Activated T-helper 1 cell treated with anti-CD3 and anti-CD28 coated beads, Interleukin-12 subunit alpha, Interleukin-12 subunit beta, Interleukin-2, Interleukin-4 antibody, amounts not matched to agents 30 ng/mL and 10 ng/mL and 1 ng/mL, durations not matched to agents 14 hours and 24 hours and 36 hours (primary cell): ENCODE measurements around the gene UXT. TPM values are rescaled to one million over a fixed set of nuclear protein-coding genes. Genes with fewer than 3 reads are reported as not detected.
A peak's percentile ranks its signal among the peaks of the same experiment; 100 is the strongest.

Experiments
- DNase-seq: peaks from one replicate; pipeline ENCODE4 v3.0.0; 2021; ENCODE audit warnings: low spot score
- H3K27ac Mint-ChIP-seq: one replicate; pipeline ENCODE4 v1.8.0; 2021; ENCODE audit warnings: mild to moderate bottlenecking, mixed read lengths
- H3K27me3 Mint-ChIP-seq: one replicate; pipeline ENCODE4 v1.8.0; 2022; ENCODE audit warnings: mild to moderate bottlenecking, moderate library complexity, mixed read lengths; ENCODE audit not compliant: insufficient read depth
- H3K36me3 Mint-ChIP-seq: one replicate; pipeline ENCODE4 v1.8.0; 2021; ENCODE audit warnings: low read depth, mixed read lengths
- H3K4me1 Mint-ChIP-seq: one replicate; pipeline ENCODE4 v1.8.0; 2021; ENCODE audit warnings: low read depth, mixed read lengths
- H3K4me3 Mint-ChIP-seq: one replicate; pipeline ENCODE4 v1.8.0; 2021; ENCODE audit warnings: mild to moderate bottlenecking, moderate library complexity, mixed read lengths
- H3K9me3 Mint-ChIP-seq: one replicate; pipeline ENCODE4 v1.8.0; 2021; ENCODE audit warnings: mixed read lengths
- intact Hi-C: fragments of 100-400 bp; cut with micrococcal nuclease; formaldehyde crosslinking; loops from one replicate; pipeline ENCODE4 v1.15.1; 2024
- total RNA-seq: library from RNA; stranded (reverse); gene quantifications from 2 replicates; pipeline ENCODE4 v1.2.3, GENCODE V29; 2022

Gene UXT
- total RNA-seq, 1 donor from 2014 or later: 173 TPM

GRCh38 chrX:47644557-47645091 lies 14.4 kb downstream of the UXT start:
- Mint-ChIP-seq H3K36me3 (peaks cover 51% of the 10 kb centered on the region), H3K4me3 (no peak overlapping the region), H3K9me3 (peaks cover 8% of the 10 kb centered on the region), H3K4me1 (peaks cover 47% of the 10 kb centered on the region), H3K27ac (no peak overlapping the region), H3K27me3 (no peaks in the 10 kb centered on the region)
- no peak for DNase-seq
- intact Hi-C loops: no loop called here

GRCh38 chrX:47643926-47644325 lies 15.1 kb downstream of the UXT start:
- peaks cover 10% of the 10 kb centered on the region for H3K9me3 Mint-ChIP-seq
- peaks cover 52% of the 10 kb centered on the region for H3K36me3 Mint-ChIP-seq
- H3K4me1 Mint-ChIP-seq: peaks cover 43% of the 10 kb centered on the region
- H3K27ac Mint-ChIP-seq: no peak overlapping the region
- no peak for DNase-seq
- intact Hi-C loops: no loop called here
- H3K27me3 Mint-ChIP-seq: no peaks in the 10 kb centered on the region
- no peak overlapping the region for H3K4me3 Mint-ChIP-seq

GRCh38 chrX:47638816-47639215 lies 20.2 kb downstream of the UXT start:
- Mint-ChIP-seq H3K4me3 (peak overlapping the region; percentile 67), H3K4me1 (peaks cover 23% of the 10 kb centered on the region), H3K36me3 (peaks cover 48% of the 10 kb centered on the region), H3K27ac (no peak overlapping the region), H3K9me3 (peaks cover 10% of the 10 kb centered on the region), H3K27me3 (no peaks in the 10 kb centered on the region)
- intact Hi-C loops: no loop called here
- DNase-seq: no peak

GRCh38 chrX:47637546-47638195 lies 21.3 kb downstream of the UXT start:
- DNase-seq: no peak
- peaks cover 48% of the 10 kb centered on the region for H3K36me3 Mint-ChIP-seq
- intact Hi-C loops: no loop called here
- peak overlapping the region; percentile 40 for H3K27ac Mint-ChIP-seq
- peak overlapping the region; percentile 67 for H3K4me3 Mint-ChIP-seq
- H3K27me3 Mint-ChIP-seq: peaks cover 2% of the 10 kb centered on the region
- H3K9me3 Mint-ChIP-seq: peaks cover 10% of the 10 kb centered on the region
- peaks cover 23% of the 10 kb centered on the region for H3K4me1 Mint-ChIP-seq

- intact Hi-C loops: loop anchor here (1.0 to 2.0 kb wide), 4 partner anchors 13 to 74 kb away; partner anchors contain the start of gene ARAF
- peaks cover 2% of the 10 kb centered on the region for H3K27me3 Mint-ChIP-seq
- DNase-seq: no peak
- H3K36me3 Mint-ChIP-seq: peaks cover 36% of the 10 kb centered on the region
- no peak overlapping the region for H3K4me3 Mint-ChIP-seq
- peaks cover 6% of the 10 kb centered on the region for H3K9me3 Mint-ChIP-seq
- no peak overlapping the region for H3K27ac Mint-ChIP-seq
- H3K4me1 Mint-ChIP-seq: peaks cover 25% of the 10 kb centered on the region
Measured at GRCh38 chrX:47634871-47635575, 24.0 kb downstream of the UXT start.

- Mint-ChIP-seq H3K36me3 (peaks cover 25% of the 10 kb centered on the region), H3K4me1 (peaks cover 27% of the 10 kb centered on the region), H3K27ac (no peak overlapping the region), H3K27me3 (peaks cover 2% of the 10 kb centered on the region), H3K4me3 (no peak overlapping the region), H3K9me3 (no peaks in the 10 kb centered on the region)
- intact Hi-C loops: loop anchor here (2.0 kb wide), 2 partner anchors 13 to 73 kb away; partner anchors contain the start of gene ARAF
- DNase-seq: no peak
Measured at GRCh38 chrX:47633689-47634590, 25.0 kb downstream of the UXT start.

GRCh38 chrX:47632666-47633065 lies 26.3 kb downstream of the UXT start:
- Mint-ChIP-seq H3K4me3 (no peak overlapping the region), H3K36me3 (peaks cover 16% of the 10 kb centered on the region), H3K9me3 (no peaks in the 10 kb centered on the region), H3K27me3 (peaks cover 2% of the 10 kb centered on the region), H3K4me1 (peaks cover 23% of the 10 kb centered on the region), H3K27ac (no peak overlapping the region)
- DNase-seq: no peak
- intact Hi-C loops: no loop called here

- Mint-ChIP-seq H3K27me3 (peaks cover 2% of the 10 kb centered on the region), H3K27ac (no peak overlapping the region), H3K9me3 (no peaks in the 10 kb centered on the region), H3K4me3 (no peak overlapping the region), H3K4me1 (peaks cover 17% of the 10 kb centered on the region), H3K36me3 (peaks cover 10% of the 10 kb centered on the region)
- no peak for DNase-seq
- intact Hi-C loops: no loop called here
Measured at GRCh38 chrX:47631676-47632075, 27.3 kb downstream of the UXT start.

GRCh38 chrX:47629419-47630200 lies 29.4 kb downstream of the UXT start, which contains the start of gene CFP:
Gene CFP, minus strand, starts transcription at chrX:47629930. Its CDS starts 86 bp downstream, at chrX:47629844.
- peaks cover 2% of the 10 kb centered on the region for H3K27me3 Mint-ChIP-seq
- no peaks in the 10 kb centered on the region for H3K9me3 Mint-ChIP-seq
- peaks cover 11% of the 10 kb centered on the region for H3K36me3 Mint-ChIP-seq
- intact Hi-C loops: no loop called here
- H3K27ac Mint-ChIP-seq: peak within 1 kb of the TSS; percentile 83
- peaks cover 17% of the 10 kb centered on the region for H3K4me1 Mint-ChIP-seq
- DNase-seq: no peak
- H3K4me3 Mint-ChIP-seq: peak within 1 kb of the TSS; percentile 81

- H3K4me3 Mint-ChIP-seq: peak overlapping the region; percentile 81
- peaks cover 2% of the 10 kb centered on the region for H3K27me3 Mint-ChIP-seq
- peak overlapping the region; percentile 72 for H3K27ac Mint-ChIP-seq
- no peak for DNase-seq
- intact Hi-C loops: no loop called here
- H3K4me1 Mint-ChIP-seq: peaks cover 20% of the 10 kb centered on the region
- H3K36me3 Mint-ChIP-seq: peaks cover 14% of the 10 kb centered on the region
- no peaks in the 10 kb centered on the region for H3K9me3 Mint-ChIP-seq
Measured at GRCh38 chrX:47628982-47629381, 30.0 kb downstream of the UXT start.

- Mint-ChIP-seq H3K36me3 (peaks cover 12% of the 10 kb centered on the region), H3K4me3 (no peak overlapping the region), H3K4me1 (peaks cover 31% of the 10 kb centered on the region), H3K27ac (no peak overlapping the region), H3K27me3 (peaks cover 5% of the 10 kb centered on the region), H3K9me3 (no peaks in the 10 kb centered on the region)
- DNase-seq: no peak
- intact Hi-C loops: no loop called here
Measured at GRCh38 chrX:47625365-47625764, 33.6 kb downstream of the UXT start.

- peaks cover 21% of the 10 kb centered on the region for H3K4me1 Mint-ChIP-seq
- DNase-seq: peak; percentile 17
- H3K27ac Mint-ChIP-seq: no peak overlapping the region
- intact Hi-C loops: loop anchor here (1.0 to 5.0 kb wide), 2 partner anchors 41 to 61 kb away; partner anchors contain the start of genes ARAF and TIMP1
- H3K9me3 Mint-ChIP-seq: no peaks in the 10 kb centered on the region
- H3K27me3 Mint-ChIP-seq: peaks cover 9% of the 10 kb centered on the region
- H3K4me3 Mint-ChIP-seq: peak overlapping the region; percentile 79
- H3K36me3 Mint-ChIP-seq: peaks cover 12% of the 10 kb centered on the region
Measured at GRCh38 chrX:47623540-47624027, 35.4 kb downstream of the UXT start.
